K562 (cell line): ENCODE data around the gene HPD. TPM values are rescaled to one million over a fixed set of nuclear protein-coding genes. Genes with fewer than 3 reads are reported as not detected.

Source experiments
- CTBP1 ChIP-seq: fragments of 450-650 bp; IDR thresholded peaks from 2 replicates; pipeline ENCODE4 v1.6.1; 2016; ENCODE audit warnings: borderline replicate concordance
- FOXJ2 ChIP-seq: fragments of 200-800 bp; sonication (Bioruptor generic); IDR thresholded peaks from 2 replicates; pipeline ENCODE4 v1.6.1; 2016; ENCODE audit warnings: missing genetic modification characterization, missing compliant biosample characterization
- IFI16 ChIP-seq: fragments of 250-450 bp; sonication (Bioruptor Pico); IDR thresholded peaks from 2 replicates; pipeline ENCODE4 v2.1.2; 2022; ENCODE audit warnings: mild to moderate bottlenecking, inconsistent platforms
- KDM4B ChIP-seq, 2 experiments: fragments of 450-650 bp in 1 of 2; sonication (generic) in 1 of 2; IDR thresholded peaks; 2 replicates each; pipeline ENCODE4 v1.6.1; 2016 to 2017; ENCODE audit warnings: borderline replicate concordance in 2 of 2, antibody characterized with exemption in 1 of 2, low read depth in 1 of 2, mild to moderate bottlenecking in 1 of 2
- MCM7 ChIP-seq, 2 experiments: fragments of 450-650 bp; IDR thresholded peaks; 2 replicates each; pipeline ENCODE4 v1.6.1; 2016 to 2018
- MEF2D ChIP-seq: conservative IDR thresholded peaks from 2 replicates; pipeline ENCODE4 v1.6.1; 2016; ENCODE audit warnings: low read depth, missing genetic modification characterization, missing compliant biosample characterization
- PHTF2 ChIP-seq: fragments of 250-450 bp; sonication (Bioruptor Pico); IDR thresholded peaks from 2 replicates; pipeline ENCODE4 v1.5.0; 2021; ENCODE audit warnings: mild to moderate bottlenecking
- RBBP5 ChIP-seq: fragments of 200-600 bp; sonication (generic); IDR thresholded peaks from 2 replicates; pipeline ENCODE4 v1.6.1; 2012; ENCODE audit warnings: borderline replicate concordance, mild to moderate bottlenecking, low read length, control low read depth, inconsistent platforms; ENCODE audit not compliant: insufficient read depth, poor library complexity, severe bottlenecking
- RBM22 ChIP-seq: fragments of 200-400 bp; formaldehyde crosslinking; IDR thresholded peaks from 2 replicates; pipeline ENCODE4 v1.6.1; 2018; ENCODE audit warnings: low read length, low read depth; ENCODE audit not compliant: poor library complexity, severe bottlenecking
- SMARCC2 ChIP-seq: fragments of 450-650 bp; IDR thresholded peaks from 2 replicates; pipeline ENCODE4 v1.6.1; 2017; ENCODE audit warnings: antibody characterized with exemption, moderate library complexity, mild to moderate bottlenecking, low read depth
- SOX6 ChIP-seq: fragments of 450-650 bp; IDR thresholded peaks from 2 replicates; pipeline ENCODE4 v1.6.1; 2014; ENCODE audit warnings: mild to moderate bottlenecking
- STAT5B ChIP-seq: fragments of 250-450 bp; sonication (Bioruptor Pico); IDR thresholded peaks from 2 replicates; pipeline ENCODE4 v1.8.0; 2021; ENCODE audit warnings: mild to moderate bottlenecking, inconsistent platforms
- TAL1 ChIP-seq: fragments of 450-650 bp; IDR thresholded peaks from 2 replicates; pipeline ENCODE4 v1.6.1; 2016; ENCODE audit warnings: mild to moderate bottlenecking
- ZBTB8A ChIP-seq: fragments of 450-650 bp; IDR thresholded peaks from 2 replicates; pipeline ENCODE4 v1.6.1; 2018; ENCODE audit warnings: mild to moderate bottlenecking, moderate library complexity; ENCODE audit not compliant: partially characterized antibody
- ZNF695 ChIP-seq: fragments of 450-650 bp; formaldehyde crosslinking; IDR thresholded peaks from 2 replicates; pipeline ENCODE4 v1.4.0; 2020; ENCODE audit warnings: mild to moderate bottlenecking, moderate library complexity
- polyA plus RNA-seq, 8 experiments: library from polyadenylated mRNA; depleted of rRNA in 4 of 8; stranded (reverse) in 5 of 8; unstranded in 3 of 8; fragments of >200 nt; fragmentation: Nextera tagmentation in 2 of 8; fragmentation: Illumina TruSeq in 1 of 8; extraction: Ambion mirVana in 2 of 8; extraction: Trizol in 1 of 8; gene quantifications; 2 replicates each; pipeline versions ENCODE4 v1.2.1 to v1.2.3, GENCODE V29; 2011 to 2014; ENCODE audit warnings: inconsistent platforms in 1 of 8, missing spikeins in 1 of 8
- total RNA-seq, 7 experiments: library from RNA; depleted of rRNA in 6 of 7; stranded (reverse); fragments of >200 nt in 6 of 7; fragmentation: Illumina TruSeq in 2 of 7; extraction: Trizol in 2 of 7; gene quantifications; 2 replicates each; pipeline versions ENCODE4 v1.2.1 to v1.2.3, GENCODE V29; 2011 to 2021; ENCODE audit warnings: low replicate concordance in 1 of 7
- TF ChIP-seq, protein P1 (sequence below): sonication (generic); formaldehyde crosslinking; IDR thresholded peaks from 2 replicates; pipeline ENCODE4 v1.8.0; 2022; ENCODE audit warnings: missing genetic modification reagents, mild to moderate bottlenecking, moderate library complexity, borderline replicate concordance
- TF ChIP-seq, protein P2 (sequence below): conservative IDR thresholded peaks from 2 replicates; pipeline ENCODE4 v1.6.1; 2011; ENCODE audit warnings: low read depth, mild to moderate bottlenecking, low read length; ENCODE audit not compliant: control insufficient read depth
- TF ChIP-seq, protein P3 (sequence below): sonication (generic); formaldehyde crosslinking; IDR thresholded peaks from 2 replicates; pipeline ENCODE4 v1.8.1; 2022; ENCODE audit warnings: missing genetic modification reagents
- TF ChIP-seq, protein P4 (sequence below), 2 experiments: IDR thresholded peaks; 2 replicates each; pipeline ENCODE4 v1.6.1; 2011; ENCODE audit warnings: borderline replicate concordance in 1 of 2, control low read depth in 1 of 2, low read depth in 1 of 2, low read length in 1 of 2, mild to moderate bottlenecking in 1 of 2, mixed read lengths in 1 of 2, moderate library complexity in 1 of 2; ENCODE audit not compliant: insufficient read depth in 1 of 2, insufficient read length in 1 of 2, poor library complexity in 1 of 2, severe bottlenecking in 1 of 2; ENCODE audit errors: extremely low read depth in 1 of 2
- TF ChIP-seq, protein P5 (sequence below): fragments of 250-450 bp; sonication (Bioruptor Pico); IDR thresholded peaks from 2 replicates; pipeline ENCODE4 v1.9.0; 2021; ENCODE audit warnings: mild to moderate bottlenecking
- TF ChIP-seq, protein P6 (sequence below): sonication (generic); formaldehyde crosslinking; IDR thresholded peaks from 2 replicates; pipeline ENCODE4 v1.8.1; 2023; ENCODE audit warnings: mild to moderate bottlenecking, missing genetic modification reagents

The HPD gene
- total and polyA plus RNA-seq, 9 of the 15 experiments (the other 6 are each of a cell fraction or from before 2014, with no cell fraction given), result 0.06 to 0.29 (median 0.07) TPM; not detected in 4

DNA sequence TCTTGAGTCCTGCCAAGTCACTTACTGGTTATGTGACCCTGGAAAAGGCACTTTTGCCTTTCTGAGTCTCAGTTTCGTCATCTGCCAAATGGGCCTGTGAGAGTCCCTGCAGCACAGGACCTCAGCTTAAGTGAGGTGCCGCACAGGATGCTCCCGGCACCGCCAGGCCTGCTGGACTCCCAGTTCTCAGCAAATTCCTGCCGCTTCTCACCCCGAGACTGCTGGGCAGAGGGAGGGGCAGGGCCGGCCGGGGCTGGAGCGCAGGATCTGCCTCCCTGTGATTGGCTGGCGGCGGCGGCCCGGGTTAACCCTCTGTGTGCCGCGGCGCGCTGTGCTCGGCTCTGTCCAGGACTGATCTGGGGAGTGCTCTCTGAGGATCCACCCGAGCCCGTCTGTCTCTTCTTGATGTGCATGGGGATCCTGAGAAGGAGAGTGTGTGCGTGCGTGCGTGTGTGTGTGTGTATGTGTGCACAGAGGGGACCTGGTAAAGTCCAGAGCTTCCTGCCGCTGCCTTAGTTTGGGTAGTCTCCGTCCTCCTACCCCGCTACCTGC lies 46.3 kb downstream of the HPD start (continued):
- no peak for TF ChIP-seq PHTF2 (CRISPR knock-in tag)
- TF ChIP-seq KDM4B (IDR thresholded peaks at IDR 0.05; ENCODE audit: borderline replicate concordance in 2 of 2, low read depth in 1 of 2), result no peak
- TF ChIP-seq TAL1, result no peak
- no peak for TF ChIP-seq ZBTB8A
- TF ChIP-seq SOX6, result no peak
- TF ChIP-seq RBM22, result no peak
- no peak for TF ChIP-seq MCM7 (IDR thresholded peaks at IDR 0.05)
- TF ChIP-seq, protein P1, sequence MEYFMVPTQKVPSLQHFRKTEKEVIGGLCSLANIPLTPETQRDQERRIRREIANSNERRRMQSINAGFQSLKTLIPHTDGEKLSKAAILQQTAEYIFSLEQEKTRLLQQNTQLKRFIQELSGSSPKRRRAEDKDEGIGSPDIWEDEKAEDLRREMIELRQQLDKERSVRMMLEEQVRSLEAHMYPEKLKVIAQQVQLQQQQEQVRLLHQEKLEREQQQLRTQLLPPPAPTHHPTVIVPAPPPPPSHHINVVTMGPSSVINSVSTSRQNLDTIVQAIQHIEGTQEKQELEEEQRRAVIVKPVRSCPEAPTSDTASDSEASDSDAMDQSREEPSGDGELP (CRISPR knock-in tag), result no peak
- TF ChIP-seq, protein P2, sequence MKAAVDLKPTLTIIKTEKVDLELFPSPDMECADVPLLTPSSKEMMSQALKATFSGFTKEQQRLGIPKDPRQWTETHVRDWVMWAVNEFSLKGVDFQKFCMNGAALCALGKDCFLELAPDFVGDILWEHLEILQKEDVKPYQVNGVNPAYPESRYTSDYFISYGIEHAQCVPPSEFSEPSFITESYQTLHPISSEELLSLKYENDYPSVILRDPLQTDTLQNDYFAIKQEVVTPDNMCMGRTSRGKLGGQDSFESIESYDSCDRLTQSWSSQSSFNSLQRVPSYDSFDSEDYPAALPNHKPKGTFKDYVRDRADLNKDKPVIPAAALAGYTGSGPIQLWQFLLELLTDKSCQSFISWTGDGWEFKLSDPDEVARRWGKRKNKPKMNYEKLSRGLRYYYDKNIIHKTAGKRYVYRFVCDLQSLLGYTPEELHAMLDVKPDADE, result no peak
- peak; percentile 47 for TF ChIP-seq RBBP5
- TF ChIP-seq, protein P3, sequence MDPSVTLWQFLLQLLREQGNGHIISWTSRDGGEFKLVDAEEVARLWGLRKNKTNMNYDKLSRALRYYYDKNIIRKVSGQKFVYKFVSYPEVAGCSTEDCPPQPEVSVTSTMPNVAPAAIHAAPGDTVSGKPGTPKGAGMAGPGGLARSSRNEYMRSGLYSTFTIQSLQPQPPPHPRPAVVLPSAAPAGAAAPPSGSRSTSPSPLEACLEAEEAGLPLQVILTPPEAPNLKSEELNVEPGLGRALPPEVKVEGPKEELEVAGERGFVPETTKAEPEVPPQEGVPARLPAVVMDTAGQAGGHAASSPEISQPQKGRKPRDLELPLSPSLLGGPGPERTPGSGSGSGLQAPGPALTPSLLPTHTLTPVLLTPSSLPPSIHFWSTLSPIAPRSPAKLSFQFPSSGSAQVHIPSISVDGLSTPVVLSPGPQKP (CRISPR knock-in tag), result no peak
- TF ChIP-seq STAT5B (CRISPR knock-in tag), result no peak
- TF ChIP-seq, protein P4, sequence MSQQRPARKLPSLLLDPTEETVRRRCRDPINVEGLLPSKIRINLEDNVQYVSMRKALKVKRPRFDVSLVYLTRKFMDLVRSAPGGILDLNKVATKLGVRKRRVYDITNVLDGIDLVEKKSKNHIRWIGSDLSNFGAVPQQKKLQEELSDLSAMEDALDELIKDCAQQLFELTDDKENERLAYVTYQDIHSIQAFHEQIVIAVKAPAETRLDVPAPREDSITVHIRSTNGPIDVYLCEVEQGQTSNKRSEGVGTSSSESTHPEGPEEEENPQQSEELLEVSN (IDR thresholded peaks at IDR 0.05; ENCODE audit: borderline replicate concordance in 1 of 2, extremely low read depth in 1 of 2, insufficient read depth in 1 of 2, insufficient read length in 1 of 2, low read depth in 1 of 2, low read length in 1 of 2, poor library complexity in 1 of 2, severe bottlenecking in 1 of 2), result no peak
- 0 out of 2 replicates have a peak, but pooled peaks have one; percentile 25 for TF ChIP-seq MEF2D (tag)
- TF ChIP-seq ZNF695, result no peak
- TF ChIP-seq, protein P5, sequence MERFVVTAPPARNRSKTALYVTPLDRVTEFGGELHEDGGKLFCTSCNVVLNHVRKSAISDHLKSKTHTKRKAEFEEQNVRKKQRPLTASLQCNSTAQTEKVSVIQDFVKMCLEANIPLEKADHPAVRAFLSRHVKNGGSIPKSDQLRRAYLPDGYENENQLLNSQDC (CRISPR knock-in tag), result no peak
- no peak; the same call in 1 of the 2 replicates for TF ChIP-seq CTBP1
- TF ChIP-seq, protein P6, sequence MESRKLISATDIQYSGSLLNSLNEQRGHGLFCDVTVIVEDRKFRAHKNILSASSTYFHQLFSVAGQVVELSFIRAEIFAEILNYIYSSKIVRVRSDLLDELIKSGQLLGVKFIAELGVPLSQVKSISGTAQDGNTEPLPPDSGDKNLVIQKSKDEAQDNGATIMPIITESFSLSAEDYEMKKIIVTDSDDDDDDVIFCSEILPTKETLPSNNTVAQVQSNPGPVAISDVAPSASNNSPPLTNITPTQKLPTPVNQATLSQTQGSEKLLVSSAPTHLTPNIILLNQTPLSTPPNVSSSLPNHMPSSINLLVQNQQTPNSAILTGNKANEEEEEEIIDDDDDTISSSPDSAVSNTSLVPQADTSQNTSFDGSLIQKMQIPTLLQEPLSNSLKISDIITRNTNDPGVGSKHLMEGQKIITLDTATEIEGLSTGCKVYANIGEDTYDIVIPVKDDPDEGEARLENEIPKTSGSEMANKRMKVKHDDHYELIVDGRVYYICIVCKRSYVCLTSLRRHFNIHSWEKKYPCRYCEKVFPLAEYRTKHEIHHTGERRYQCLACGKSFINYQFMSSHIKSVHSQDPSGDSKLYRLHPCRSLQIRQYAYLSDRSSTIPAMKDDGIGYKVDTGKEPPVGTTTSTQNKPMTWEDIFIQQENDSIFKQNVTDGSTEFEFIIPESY (CRISPR knock-in tag), result no peak; the same call in 1 of the 2 replicates
- TF ChIP-seq FOXJ2 (tag), result no peak
- TF ChIP-seq IFI16 (CRISPR knock-in tag), result no peak
- TF ChIP-seq SMARCC2, result no peak
